Stimulated activated CD4-positive, alpha-beta T cell treated with anti-CD3 and anti-CD28 coated beads, Interleukin-4, amount 100 ng/mL, for 1 hour (primary cell): ENCODE data around the gene BAZ1A.

Experiments used
- DNase-seq: peaks from one replicate; pipeline ENCODE4 v3.0.0-alpha.2; 2020

BAZ1A gene

GRCh38 chr14:34714320-34715126 is 160.6 kb downstream of the BAZ1A start, which contains the start of gene CFL2:
TSS of gene CFL2 (minus strand) at chr14:34714593. CDS start at chr14:34714540, 53 bp downstream.
- DNase-seq: peak; percentile 76

GRCh38 chr14:34713681-34714319 is 161.4 kb downstream of the BAZ1A start:
- DNase-seq: peak; percentile 56

GRCh38 chr14:34713122-34713680 is 162.0 kb downstream of the BAZ1A start:
- no peak for DNase-seq

- DNase-seq: no peak
These were observed 163.1 kb downstream of the BAZ1A start for GRCh38 chr14:34711796-34712712.

- DNase-seq: no peak
These were observed 164.0 kb downstream of the BAZ1A start for GRCh38 chr14:34711169-34711568.

- DNase-seq: no peak
These were observed 164.4 kb downstream of the BAZ1A start for GRCh38 chr14:34710744-34711143.

GRCh38 chr14:34710006-34710405 is 165.2 kb downstream of the BAZ1A start:
- DNase-seq: no peak

GRCh38 chr14:34707722-34708121 is 167.4 kb downstream of the BAZ1A start:
- DNase-seq: no peak
